Islet of Langerhans (tissue), 1 donor: ENCODE data around the gene FECH.
"Not testable (repeated sequence)": the region's sequence is repeated elsewhere in the genome, so short reads cannot be mapped to it uniquely, and the experiment has no call there.

Experiments
- FAIRE-seq: peaks from one replicate; lab custom pipeline; 2011; peaks lifted over from hg19 to GRCh38; lab: Jason Lieb, UNC

The FECH gene, protein sequence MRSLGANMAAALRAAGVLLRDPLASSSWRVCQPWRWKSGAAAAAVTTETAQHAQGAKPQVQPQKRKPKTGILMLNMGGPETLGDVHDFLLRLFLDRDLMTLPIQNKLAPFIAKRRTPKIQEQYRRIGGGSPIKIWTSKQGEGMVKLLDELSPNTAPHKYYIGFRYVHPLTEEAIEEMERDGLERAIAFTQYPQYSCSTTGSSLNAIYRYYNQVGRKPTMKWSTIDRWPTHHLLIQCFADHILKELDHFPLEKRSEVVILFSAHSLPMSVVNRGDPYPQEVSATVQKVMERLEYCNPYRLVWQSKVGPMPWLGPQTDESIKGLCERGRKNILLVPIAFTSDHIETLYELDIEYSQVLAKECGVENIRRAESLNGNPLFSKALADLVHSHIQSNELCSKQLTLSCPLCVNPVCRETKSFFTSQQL

DNA sequence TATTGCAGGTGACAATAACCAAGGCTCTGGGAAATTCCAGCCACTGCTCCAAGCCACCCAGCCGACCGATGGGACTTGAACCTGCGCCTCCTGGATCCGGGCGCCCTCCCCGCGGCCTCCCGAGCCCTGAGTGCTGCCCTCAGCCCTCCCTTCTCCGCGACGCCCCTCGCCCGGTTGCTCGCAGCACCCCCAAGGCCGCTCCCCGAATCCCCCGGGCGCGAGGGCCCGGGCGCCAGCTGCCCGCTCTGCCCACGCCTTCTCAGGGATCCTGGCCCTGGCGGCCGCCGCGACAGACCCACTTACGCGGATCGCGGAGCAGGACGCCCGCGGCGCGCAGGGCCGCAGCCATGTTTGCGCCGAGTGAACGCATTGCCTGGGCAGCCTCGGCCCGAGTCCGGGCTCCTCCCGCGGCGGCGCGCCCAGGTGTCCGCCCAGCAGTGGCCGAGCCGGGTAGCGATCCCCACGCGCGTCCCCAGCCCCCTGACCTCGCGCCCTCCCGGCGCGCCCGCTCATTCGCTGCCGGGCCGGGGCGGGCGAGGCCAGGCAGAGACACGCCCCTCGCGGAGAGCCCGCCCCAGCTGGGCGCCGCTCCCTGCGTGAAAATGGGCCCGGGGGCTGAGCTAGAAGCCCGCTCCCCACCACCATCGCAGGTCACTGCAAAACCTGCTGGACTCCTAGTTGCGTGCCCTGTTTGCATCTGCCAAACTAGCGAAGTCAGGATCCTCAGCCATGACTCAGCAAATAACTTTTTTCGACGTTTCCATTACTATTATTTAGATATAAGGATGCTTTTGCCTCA lies at the start of gene FECH:
Gene FECH, minus strand, starts transcription at position 452 of the 799 bp plus-strand sequence. Its CDS starts 82 bp downstream, at position 370.
- FAIRE-seq, result no peak

DNA sequence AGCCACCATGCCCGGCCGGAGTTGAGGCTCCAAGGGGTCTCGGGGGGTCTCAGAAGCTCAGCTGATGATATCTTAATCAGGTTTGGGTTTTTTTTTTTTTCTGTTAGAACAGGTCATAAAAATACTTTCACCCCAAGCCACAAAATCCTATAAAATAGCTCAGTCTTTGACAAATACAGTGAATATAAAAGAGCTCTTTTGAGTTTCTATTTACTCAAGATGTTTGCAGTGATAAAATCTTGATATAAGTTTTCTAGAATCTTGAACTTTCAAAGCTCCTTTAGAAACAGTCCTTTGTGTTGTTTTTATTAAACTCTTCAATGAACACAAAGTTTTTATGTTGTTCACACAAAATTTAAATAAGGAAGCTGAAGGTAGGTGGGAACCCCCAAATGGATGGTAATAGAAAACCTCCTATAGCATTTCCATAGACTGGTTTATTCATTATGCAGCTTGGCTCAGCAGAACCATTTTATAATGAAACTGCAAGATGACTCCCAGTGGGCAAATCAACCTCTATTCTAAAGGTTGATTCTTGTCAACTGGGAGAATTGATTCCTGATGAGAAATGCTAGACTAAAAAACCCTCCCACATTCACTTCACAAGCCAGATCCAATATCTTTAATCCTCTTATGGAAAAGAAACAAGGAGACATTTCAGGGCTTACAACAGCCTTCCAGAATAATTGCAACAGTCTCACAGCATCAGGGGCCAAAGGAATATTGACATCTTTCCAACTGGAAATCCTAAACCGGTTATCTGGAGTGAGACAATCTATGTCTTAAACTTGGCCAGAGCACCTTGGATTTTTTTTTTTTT lies 48.7 kb upstream of the FECH start:
- FAIRE-seq, result no peak

DNA sequence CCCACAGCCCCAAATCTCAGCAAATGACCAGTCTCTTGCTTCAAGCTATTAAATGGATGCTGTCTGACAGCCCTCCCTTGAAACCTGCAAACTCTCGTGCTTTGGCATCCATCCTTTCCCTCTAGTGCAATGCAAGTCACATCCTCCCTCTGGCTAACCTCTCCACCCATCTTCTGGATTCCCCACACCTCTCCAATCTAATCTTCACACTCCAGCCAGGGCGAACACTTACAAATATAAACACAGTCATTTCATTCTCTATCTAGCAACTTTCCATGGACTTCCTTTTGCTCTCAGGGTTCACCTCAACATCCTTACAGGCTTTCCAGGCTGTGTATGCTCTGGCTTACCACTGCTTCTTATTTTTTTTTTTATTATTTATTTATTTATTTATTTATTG lies 45.2 kb upstream of the FECH start:
- FAIRE-seq, result no peak

DNA sequence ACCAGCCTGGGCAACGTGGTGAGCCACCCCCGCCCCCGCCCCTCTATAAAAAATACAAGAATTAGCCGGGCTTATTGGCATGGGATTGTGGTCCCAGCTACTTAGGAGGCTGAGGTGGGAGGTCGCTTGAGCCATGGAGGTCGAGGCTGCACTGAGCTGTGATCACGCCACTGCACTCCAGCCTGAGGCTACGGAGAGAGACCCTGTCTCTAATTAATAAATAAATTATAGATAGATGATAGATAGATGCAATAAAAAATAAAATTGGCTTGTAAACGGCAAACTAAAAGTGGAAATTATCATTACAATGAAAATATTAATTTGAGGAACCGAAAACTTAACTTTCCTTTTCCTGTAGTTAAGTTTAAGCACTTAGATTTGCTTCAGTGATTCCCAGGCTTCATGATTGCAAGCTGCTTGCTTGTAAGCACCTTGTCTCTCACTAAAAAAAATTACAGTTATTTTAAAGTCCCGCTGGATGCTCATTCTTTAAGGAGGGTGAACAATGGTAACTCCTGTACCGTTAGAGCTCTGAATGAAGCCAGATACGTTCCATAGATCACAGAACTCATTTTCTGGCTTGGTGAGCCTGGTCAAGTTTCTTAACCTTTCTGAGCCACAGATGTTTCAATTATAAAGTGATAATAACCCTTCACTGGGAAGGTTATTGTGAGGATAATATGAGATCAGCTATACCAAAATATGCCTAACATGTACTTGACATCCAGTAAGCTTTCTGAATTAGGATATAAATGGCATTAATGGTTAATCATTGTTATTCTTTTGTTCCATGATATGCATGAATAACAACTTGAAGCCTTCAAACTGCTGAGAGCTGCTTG lies 44.5 kb upstream of the FECH start:
- FAIRE-seq, result no peak

DNA sequence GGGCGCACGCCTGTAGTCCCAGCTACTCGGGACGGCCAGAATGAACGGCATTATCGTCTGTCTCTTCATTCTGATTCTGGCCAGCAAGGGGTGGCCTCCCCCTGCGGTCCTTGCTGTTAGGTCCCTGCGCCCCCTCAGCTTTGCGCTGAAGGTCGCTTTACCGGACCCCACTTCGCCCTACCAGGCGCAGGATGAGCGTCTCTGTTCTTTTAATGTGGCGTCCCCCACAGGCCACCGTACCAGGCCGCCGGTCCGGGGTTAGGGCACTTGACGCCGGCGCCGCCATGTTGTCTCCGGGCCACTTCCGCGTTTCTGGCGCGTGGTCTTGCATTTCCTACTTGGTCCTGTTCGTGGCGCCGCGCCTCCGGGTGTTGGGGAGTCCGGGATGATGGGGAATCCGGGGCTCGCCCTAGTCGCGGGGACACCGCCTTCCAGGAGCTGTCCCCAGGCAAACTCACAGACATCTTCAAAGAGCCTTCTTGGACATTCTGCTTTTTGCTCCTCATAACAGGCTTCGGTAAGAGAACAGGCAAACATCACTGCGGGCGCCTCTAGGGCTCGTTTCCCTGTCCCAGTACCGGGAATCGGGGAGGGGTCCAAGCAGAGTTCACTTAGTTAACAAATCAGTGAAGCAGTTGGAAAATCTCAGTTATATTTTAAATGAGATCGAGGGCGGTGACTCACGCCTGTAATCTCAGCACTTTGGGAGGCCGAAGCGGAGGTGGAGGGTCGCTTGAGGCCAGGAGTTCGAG lies 43.7 kb upstream of the FECH start:
- FAIRE-seq, result no peak

DNA sequence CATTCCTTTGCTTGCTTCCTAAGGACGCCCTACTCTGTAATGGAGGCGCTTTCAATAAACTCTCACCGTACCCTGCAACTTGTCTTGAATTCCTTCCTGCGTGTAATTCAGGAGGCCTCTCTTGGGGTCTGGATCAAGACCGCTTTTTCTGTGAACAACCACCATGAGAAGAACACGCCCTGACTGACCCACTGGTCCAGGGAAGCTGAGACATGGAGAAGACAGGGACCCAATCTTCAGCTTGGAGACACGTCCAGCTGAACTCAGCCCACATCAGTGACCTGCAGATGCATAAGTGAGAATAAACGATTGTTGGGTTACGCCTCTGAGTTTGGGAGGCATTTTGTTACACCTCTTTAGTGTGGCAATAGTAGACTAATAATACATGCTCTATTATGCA lies 42.9 kb upstream of the FECH start:
- no peak for FAIRE-seq

GRCh38 chr18:57627488-57627887 lies 41.0 kb upstream of the FECH start:
- FAIRE-seq, result no peak

GRCh38 chr18:57624988-57625387 lies 38.5 kb upstream of the FECH start:
- FAIRE-seq, result no peak

- FAIRE-seq, result no peak
Observed at GRCh38 chr18:57621246-57621604, 34.7 kb upstream of the FECH start.

DNA sequence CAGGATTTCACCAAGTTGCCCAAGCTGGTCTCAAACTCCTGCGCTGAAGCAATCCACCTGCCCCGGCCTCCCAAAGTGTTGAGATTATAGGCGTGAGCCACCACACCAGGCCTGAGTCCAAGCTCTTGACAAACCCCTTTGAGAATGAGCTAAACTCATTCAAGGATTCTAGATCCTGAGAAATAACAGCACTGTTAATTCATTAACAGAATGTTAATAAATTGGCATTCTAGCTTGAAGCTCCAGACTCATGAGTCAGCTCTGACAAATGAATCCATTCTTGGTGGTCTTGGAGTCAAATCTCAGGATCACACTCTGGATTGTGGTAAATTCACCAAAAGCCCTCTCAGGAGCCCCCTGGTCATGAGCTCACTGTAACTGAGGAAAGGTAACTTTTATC lies 33.4 kb upstream of the FECH start:
- FAIRE-seq, result no peak

DNA sequence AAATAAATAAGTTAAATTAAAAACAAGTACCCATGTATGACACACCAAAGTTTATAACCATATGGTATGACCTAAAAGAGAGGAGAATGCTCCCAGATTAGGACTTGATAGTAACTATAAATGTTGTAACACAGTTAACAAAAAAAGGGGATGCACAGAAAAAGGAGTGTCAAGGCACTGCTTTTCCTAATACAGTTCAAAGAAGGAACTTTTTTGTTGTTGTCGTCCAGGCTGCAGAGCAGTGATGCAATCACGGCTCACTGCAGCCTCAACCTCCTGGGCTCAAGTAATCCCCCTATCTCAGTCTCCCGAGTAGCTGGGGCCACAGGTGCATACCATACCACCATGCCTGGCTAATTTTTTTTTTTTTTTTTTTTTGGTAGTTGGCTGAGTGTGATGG lies 32.4 kb upstream of the FECH start:
- no peak for FAIRE-seq

- FAIRE-seq, result no peak
Observed at GRCh38 chr18:57603871-57604270, 17.4 kb upstream of the FECH start.

DNA sequence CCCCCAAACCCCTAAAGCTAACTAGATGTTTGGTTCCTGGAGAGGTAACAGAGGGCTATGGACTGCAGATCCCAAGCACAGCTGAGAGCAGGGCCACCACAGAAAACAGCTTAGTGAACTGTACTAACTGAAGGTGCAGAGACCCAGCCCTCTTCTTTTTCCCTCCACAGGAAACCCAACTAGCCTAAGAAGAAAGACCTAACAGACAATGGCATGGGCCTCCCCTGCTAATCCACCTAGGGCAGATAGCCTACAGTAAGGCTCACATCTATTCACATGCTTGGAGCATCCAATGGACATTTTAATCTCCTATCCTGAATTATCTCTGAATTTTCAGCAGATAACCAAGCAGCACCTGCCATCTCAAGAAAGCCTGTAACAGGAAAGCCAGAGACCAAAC lies 8.8 kb upstream of the FECH start:
- FAIRE-seq, result no peak

DNA sequence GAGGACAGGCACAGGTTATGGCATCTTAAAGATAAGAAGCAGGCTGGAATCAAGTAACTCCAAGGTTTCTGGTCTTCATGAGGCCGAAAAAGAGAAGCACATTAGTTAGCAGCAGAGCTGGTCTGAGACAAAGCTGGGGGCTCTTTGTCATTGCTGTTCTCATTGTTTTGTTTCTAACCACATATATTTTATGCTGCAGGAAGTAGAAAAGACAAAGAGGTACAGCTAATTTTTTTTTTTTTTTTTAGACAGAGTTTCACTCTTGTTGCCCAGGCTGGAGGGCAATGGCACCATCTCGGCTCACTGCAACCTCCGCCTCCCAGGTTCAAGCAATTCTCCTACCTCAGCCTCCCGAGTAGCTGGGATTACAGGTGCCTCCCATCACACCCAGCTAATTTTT lies 6.2 kb upstream of the FECH start:
- not testable (repeated sequence) for FAIRE-seq

- FAIRE-seq, result no peak
Observed at GRCh38 chr18:57589161-57589560, 2.7 kb upstream of the FECH start.

- no peak for FAIRE-seq
Observed at GRCh38 chr18:57587098-57587661, 678 bp upstream of the FECH start.

GRCh38 chr18:57585855-57586250 lies 649 bp downstream of the FECH start:
- no peak for FAIRE-seq

GRCh38 chr18:57585421-57585820 lies 1.1 kb downstream of the FECH start:
- FAIRE-seq, result no peak

DNA sequence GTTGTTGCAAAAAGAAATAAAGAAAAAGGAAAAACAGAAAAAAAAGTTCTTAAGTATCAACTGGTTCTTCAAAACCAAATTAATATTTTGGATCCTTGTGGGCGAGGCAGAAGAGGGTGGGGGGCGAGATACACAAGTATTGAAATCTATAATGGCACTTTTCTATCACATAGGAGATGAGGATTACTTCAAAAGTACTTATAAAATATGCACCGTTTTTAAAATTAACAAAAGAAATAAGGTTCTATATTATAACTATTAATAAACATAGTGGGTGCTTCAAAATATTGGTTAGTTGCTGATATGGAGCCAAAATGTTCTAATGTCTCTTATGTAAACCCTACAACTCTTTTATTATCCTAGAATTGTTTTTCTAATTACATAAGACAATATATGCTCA lies 2.1 kb downstream of the FECH start:
- no peak for FAIRE-seq

GRCh38 chr18:57583297-57583835 lies 3.1 kb downstream of the FECH start:
- no peak for FAIRE-seq
